Endometrium (tissue), 2 donors: ENCODE data around the gene ARHGEF18.

Source experiments
- FAIRE-seq: peaks from 2 replicates; lab custom pipeline; 2012; peaks lifted over from hg19 to GRCh38; lab: Jason Lieb, UNC
- donor health status: control.
- donor health status: control.

ARHGEF18 gene

GRCh38 chr19:7349231-7349591 is 474 bp downstream of the ARHGEF18 start:
- FAIRE-seq: no peak

DNA sequence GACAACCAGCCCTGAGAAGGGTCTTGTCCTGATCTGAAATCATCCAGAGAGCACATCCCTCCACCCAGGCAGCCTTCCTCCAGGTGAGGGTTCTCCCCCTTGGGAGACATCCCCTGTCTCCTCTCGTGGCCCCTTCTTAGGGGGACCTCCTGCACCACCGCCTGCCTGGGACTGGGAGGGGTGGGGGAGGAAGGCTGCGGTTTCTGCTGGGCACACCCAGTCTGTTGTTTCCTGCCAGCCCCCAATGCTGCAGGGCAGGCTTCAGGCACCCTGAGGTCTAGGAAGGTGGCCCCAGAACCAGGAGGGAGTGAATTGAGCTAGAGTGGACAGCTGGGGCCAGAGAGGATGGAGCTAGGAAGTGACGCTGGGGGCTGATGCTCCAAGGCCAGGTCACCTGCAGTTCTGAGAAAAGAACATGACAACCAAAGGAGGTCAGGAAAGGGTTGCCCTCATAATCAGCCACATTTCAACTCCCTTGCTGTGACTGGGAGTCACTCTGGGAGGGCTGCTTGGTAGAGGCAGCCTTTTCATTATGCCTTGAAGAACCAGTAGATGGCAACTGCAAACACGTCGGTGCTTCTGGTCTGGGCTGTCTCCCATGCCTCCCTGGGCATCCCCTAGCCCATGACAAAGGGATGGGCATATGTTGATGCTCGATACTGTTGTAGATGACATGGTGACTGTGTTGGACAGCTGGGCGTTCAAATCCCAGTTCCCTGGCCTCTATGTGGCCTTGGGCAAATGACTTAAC is 1.4 kb downstream of the ARHGEF18 start:
- no peak for FAIRE-seq

GRCh38 chr19:7351861-7352260 is 3.1 kb downstream of the ARHGEF18 start:
- no peak for FAIRE-seq

- no peak for FAIRE-seq
These were observed 6.5 kb downstream of the ARHGEF18 start for GRCh38 chr19:7355151-7355820.

DNA sequence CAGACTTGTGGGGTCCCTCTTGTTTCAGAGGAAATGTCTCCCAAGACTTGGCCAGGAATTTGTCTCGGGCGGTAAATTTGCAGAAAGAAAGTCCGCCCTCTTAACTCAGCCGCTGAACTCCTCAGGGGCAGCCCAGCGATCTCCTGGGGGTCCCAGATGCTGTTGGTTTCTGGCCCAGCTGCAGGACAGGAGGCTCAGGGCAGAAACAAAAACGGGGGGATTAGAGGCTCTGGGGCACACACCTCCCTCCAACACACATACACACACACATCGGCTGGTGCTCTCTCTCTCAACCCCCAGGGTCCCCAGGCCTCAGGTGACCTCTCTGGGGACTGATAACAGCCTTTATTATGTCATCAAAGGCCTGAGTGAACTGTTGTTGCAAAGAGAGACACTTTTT is 7.1 kb downstream of the ARHGEF18 start:
- no peak for FAIRE-seq

- no peak for FAIRE-seq
These were observed 8.3 kb downstream of the ARHGEF18 start for GRCh38 chr19:7356899-7357627.

DNA sequence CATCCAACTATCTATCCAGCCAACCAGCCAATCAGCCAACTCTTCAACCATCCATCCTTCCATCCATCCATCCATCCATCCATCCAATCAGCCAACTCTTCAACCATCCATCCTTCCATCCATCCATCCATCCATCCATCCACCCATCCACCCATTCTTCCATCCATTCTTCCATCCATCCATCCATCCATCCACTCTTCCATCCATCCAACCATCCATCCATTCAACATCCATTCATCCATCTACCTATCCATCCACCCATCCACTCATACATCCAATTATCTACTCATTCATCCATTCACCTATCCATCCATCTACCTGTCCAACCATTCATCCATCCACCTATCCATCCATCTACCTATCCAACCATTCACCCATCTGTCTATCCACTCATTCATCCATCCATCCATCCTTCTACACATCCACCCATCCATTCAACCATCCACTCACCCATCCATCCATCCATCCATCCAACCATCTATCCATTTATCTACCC is 9.4 kb downstream of the ARHGEF18 start:
- no peak for FAIRE-seq

- FAIRE-seq: peak; percentile 46
These were observed 11.8 kb downstream of the ARHGEF18 start for GRCh38 chr19:7360393-7360984.

GRCh38 chr19:7363225-7363624 is 14.5 kb downstream of the ARHGEF18 start:
- no peak for FAIRE-seq

DNA sequence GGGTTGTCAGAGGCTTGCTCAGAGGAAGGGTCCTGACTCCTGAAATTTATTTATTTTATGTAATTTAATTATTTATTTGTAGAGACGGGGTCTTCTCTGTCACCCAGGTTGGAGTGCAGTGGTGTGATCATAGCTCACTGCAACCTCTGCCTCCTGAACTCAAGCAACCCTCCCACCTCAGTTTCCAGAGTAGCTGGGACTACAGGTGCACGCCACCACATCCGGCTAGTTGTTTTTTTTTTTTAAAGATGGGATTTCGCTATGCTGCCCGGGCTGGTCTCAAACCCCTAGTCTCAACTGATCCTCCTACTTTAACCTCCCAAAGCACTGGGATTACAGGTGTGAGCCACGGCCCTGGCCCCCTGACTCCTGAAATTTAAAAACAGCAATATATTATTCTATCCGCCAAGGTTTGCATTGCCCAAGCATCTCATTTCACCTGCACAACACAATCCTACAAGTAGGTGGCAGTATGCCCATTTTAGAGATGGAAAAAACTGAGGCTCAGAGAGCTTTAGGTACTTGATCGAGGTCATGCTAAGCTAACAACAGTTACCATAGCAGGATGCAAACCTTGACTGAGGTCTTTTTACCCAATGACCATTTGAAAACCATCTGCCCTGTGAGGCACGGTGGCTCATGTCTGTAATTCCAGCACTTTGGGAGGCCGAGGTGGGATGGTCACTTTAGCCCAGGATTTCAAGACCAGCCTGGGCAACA is 18.1 kb downstream of the ARHGEF18 start:
- no peak for FAIRE-seq

GRCh38 chr19:7368456-7368855 is 19.7 kb downstream of the ARHGEF18 start:
- FAIRE-seq: peak; percentile 85

DNA sequence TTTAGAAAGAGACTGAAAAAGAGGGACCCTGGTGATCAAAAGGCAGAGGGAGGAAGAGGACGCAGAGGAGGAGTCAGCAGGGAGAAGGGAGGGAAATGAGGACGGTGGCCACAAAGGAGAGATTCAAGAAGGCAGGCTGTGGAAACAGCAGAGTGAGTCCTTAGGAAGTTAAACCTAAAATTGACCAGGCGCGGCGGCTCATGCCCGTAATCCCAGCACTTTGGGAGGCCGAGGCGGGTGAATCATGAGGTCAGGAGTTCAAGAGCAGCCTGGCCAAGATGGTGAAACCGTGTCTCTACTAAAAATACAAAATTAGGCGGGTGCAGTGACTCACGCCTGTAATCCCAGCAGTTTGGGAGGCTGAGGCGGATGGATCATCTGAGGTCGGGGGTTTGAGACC is 20.1 kb downstream of the ARHGEF18 start:
- peak; percentile 18 for FAIRE-seq

GRCh38 chr19:7370546-7370945 is 21.8 kb downstream of the ARHGEF18 start:
- no peak for FAIRE-seq

GRCh38 chr19:7371001-7371400 is 22.3 kb downstream of the ARHGEF18 start:
- FAIRE-seq: no peak

GRCh38 chr19:7372810-7373209 is 24.1 kb downstream of the ARHGEF18 start:
- FAIRE-seq: no peak

GRCh38 chr19:7373862-7374261 is 25.1 kb downstream of the ARHGEF18 start:
- no peak for FAIRE-seq

DNA sequence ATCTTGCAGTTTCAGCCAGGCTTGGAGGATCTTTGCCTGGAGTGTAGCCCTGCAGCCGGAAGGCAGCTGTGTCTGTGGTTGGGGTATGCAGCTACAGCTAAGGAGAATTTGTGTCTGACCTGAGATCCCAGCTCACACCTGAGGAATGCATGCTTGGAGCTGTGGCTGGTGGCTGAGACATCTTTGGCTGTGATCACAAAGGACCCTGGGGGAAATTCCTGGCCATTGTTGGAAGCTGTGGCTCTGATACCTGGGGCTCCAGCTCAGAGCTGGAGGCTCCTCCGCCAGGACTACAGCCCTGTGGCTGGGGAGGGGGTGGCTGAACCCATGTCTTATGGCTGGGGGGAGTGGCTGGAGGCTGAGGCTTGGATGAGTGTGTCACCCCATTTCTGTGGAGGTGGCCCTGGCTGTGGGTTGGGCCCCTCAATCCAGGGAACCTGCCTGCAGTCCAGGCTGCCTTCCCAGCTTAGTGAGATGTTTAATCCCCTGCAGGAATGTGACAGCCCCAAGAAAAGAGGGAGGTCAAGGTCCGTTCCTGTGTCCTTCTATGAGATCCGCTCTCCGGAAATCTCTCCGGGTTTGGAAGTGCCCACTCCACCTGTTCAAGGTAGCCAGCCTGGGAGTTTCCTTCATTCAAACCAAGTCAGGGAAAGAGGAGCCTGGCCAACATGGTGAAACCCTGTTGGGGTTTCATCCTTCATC is 27.6 kb downstream of the ARHGEF18 start:
- no peak for FAIRE-seq

DNA sequence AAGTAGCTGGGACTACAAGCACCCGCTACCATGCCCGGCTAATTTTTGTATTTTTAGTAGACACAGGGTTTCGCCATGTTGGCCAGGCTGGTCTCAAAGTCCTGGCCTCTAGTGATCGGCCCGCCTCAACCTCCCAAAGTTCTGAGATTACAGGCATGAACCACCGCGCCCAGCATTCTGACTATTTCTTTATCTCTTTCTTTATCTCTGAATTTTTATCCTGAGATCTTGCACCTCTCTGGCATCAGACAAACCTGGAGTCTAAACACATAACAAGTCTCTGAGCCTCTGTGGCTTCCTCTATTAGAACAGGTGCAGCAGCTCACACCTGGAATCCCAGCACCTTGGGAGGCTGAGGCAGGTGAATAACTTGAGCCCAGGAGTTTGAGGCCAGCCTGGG is 28.5 kb downstream of the ARHGEF18 start:
- no peak for FAIRE-seq

DNA sequence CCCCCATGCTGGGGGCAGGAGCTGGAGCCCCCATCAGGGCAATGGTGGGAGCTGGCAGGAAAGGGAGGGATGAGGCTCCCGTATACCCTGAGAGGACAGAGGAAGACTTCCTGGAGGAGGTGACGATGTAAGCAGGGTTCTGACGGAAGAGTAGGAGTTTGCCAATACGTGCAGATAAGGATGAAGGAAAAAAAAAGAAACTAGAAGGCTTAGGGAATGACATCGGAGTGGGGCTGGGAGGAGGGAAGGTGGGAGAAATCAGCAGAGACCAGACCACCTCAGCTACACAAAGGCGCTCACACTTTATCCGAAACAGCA is 32.3 kb downstream of the ARHGEF18 start:
- FAIRE-seq: no peak

DNA sequence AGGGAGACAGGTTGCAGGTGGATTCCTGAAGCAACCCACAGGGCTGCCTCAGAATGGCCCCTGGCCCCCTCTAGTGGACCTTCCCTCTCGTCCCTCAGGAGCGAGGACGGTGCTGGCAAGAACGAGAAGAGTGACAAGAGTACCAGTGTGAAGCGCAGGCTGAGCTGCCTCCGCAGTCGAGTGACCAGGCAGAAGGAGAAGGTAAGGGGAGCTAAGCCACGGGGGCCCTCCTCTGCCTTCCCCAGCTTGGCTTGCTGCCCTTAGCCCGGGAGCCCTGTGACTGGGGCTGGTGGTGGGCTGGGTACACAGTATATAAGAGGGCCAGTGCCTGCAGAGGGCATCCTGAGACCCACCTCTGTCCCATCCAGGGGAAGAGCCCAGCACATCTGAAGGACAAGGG is 34.0 kb downstream of the ARHGEF18 start:
- FAIRE-seq: no peak

- no peak for FAIRE-seq
These were observed 34.5 kb downstream of the ARHGEF18 start for GRCh38 chr19:7383284-7383683.

- FAIRE-seq: no peak
These were observed 36.3 kb downstream of the ARHGEF18 start for GRCh38 chr19:7385062-7385461.
